GM12892 (cell line): ENCODE measurements around the gene NACA2.

Experiments used
- POLR2A ChIP-seq: IDR thresholded peaks from 2 replicates; pipeline ENCODE4 v1.6.1; 2011; ENCODE audit warnings: low read depth, low read length, control low read depth
- POLR2AphosphoS5 ChIP-seq: IDR thresholded peaks from 2 replicates; pipeline ENCODE4 v1.6.1; 2011; ENCODE audit warnings: low read depth, low read length, control low read depth
- TAF1 ChIP-seq: IDR thresholded peaks from 2 replicates; pipeline ENCODE4 v1.6.1; 2011; ENCODE audit warnings: low read depth, mild to moderate bottlenecking, control low read depth, low read length, borderline replicate concordance

DNA sequence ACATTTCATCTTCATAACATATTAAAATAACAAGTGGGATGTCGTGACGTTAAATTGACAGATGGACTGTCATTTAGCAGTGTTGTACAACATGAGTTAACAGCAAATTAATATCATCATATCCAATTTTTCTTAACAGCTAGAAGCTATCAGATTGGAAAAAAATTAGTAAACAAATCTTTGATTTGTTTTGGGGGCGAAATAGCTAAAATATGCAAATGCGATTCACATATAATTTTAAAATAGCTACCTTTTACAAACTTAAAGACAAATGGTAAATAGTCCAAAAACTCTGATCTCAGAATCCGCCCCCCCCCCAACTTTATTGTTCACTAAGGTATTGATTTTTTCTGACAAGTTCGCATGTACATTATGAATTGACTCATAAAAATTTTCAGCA, 20.3 kb upstream of the NACA2 start:
- no peak for TF ChIP-seq POLR2A
- no peak for TF ChIP-seq TAF1
- TF ChIP-seq POLR2AphosphoS5 = no peak
